Hematopoietic multipotent progenitor cell treated with erythropoietin and hydrocortisone succinate and interleukin-3 and kit ligand, for 17 days (in vitro differentiated cells): ENCODE measurements around the gene GALR2.
A peak's percentile ranks its signal among the peaks of the same experiment; 100 is the strongest.
"Not testable (repeated sequence)": the region's sequence is repeated elsewhere in the genome, so short reads cannot be mapped to it uniquely, and the experiment has no call there.

ENCODE experiments used
- DNase-seq: peaks from one replicate; pipeline ENCODE4 v3.0.0-alpha.2; 2015; ENCODE audit warnings: low spot score

The GALR2 gene

DNA sequence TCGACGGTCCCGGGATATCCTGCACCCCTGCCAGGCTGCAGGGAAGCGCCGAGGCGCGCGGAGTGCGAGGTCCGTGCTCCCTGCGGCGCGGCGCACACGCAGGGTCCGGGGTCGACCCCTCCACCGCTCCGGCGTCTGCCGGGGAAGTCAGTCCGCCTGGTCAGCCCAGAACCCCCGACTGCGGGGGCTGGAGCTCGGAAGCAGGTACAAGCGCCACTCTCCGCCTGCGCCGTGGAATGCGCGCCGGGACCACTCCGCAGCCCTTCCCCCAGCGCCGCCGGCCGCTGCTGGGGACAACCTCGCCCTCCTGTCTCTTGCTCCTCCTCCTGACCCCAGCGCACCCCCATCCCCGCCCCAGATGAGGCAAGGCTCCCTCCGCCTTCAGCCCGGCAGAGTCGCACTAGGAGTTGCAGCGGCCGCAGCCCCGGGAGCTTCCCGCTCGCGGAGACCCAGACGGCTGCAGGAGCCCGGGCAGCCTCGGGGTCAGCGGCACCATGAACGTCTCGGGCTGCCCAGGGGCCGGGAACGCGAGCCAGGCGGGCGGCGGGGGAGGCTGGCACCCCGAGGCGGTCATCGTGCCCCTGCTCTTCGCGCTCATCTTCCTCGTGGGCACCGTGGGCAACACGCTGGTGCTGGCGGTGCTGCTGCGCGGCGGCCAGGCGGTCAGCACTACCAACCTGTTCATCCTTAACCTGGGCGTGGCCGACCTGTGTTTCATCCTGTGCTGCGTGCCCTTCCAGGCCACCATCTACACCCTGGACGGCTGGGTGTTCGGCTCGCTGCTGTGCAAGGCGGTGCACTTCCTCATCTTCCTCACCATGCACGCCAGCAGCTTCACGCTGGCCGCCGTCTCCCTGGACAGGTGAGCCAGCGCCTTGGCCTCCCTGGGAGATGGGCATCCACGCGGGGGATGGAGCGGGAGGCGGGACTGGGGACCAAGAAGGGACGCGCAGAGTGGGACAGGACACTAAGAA, at the start of gene GALR2:
TSS of gene GALR2 (plus strand) at position 392 of the 974 bp plus-strand sequence. CDS start at position 495, 103 bp downstream.
- no peak for DNase-seq

DNA sequence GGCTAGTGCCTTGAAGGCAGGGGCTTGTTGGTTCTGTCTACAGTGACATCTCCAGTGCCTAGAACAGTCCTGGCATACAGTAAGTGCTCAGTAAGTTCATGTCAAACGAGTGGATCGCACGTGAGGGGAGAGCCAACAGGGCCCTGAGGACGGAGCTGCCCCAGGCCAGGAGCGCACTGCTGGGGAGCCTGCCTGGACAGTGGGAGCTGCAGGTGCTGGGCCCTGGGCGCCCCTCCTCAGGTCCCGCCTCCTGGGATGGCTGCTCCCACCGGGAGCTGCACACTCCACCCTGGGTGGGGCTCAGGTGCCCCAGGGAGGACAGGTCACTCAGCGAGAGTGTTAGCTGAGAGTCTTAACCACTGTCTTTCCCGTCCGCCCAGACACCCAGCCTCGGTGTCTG, 49.3 kb upstream of the GALR2 start:
- no peak for DNase-seq

- no peak for DNase-seq
Observed at GRCh38 chr17:76026714-76027158, 47.8 kb upstream of the GALR2 start.

DNA sequence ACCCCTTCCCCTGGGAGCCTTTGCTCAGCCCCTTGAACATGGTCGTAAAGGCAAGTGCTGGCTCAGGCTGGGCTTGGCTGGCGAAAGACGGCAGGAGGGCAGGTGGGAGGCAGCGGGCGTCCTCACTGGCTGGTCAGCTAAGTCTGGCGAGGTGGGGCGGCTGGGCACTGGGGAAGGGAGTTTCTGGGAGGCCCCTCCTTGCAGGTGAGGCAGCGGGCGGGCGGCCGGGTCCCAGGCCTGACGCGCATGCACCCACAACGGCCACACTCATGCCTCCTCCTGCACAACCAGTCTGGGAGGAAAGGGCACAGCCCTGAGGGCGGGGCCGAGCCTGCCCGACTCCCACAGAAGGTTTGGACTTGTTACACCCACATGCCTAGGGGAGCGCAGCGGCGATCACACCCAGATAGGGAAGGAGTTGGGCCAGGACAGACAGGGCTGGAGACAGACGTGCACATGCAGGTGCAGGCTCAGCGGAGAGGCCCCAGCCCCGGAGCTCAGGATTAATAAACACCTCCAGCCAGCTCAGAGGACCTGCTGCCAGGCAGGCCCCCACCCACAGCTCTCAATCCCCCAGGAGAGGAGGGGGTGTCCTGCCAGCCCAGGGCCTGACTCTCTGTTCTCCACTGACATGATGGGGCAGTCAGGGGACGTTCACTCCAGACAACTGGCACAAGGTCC, 47.3 kb upstream of the GALR2 start, which contains the start of gene EVPL:
TSS of gene EVPL (minus strand) at position 148 of the 681 bp plus-strand sequence. CDS start at position 40, 108 bp downstream.
- DNase-seq, result peak; percentile 79

DNA sequence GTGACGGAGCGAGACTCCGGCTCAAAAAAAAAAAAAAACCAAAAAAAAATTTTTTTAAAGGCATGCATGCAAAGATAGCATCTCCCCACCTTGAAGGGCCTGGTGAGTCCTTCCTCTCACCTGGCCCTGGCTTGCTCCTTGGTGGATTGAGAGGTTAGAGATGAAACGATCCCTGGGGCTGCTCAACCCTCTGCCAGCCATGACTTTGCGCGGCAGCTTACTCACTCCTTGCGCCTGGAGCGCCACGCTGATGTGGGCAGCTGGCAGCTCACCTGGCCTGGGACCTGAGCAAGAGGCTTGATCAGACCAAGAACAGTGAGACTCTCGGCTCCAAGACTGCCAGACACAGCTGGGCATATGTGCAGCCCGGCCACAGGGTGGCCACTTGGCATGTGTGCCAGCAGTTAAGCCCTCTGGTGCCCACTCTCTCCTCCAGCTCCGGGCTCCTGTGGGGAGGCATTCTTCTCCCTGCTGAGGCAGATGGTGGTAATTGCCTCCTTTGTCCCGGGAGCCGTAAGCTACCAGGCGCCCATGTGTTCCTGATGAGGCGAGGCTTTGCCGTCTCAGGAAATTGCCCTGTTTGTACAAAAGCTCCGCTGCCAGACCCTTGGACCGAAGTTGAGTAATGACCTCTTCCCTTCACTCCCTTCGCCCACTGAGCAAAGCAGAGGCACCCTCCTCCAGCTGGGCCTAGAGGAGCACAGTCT, 42.4 kb upstream of the GALR2 start:
- DNase-seq, result no peak

GRCh38 chr17:76032780-76033108, 41.8 kb upstream of the GALR2 start:
- DNase-seq, result no peak

GRCh38 chr17:76033139-76033538, 41.4 kb upstream of the GALR2 start:
- DNase-seq, result no peak

DNA sequence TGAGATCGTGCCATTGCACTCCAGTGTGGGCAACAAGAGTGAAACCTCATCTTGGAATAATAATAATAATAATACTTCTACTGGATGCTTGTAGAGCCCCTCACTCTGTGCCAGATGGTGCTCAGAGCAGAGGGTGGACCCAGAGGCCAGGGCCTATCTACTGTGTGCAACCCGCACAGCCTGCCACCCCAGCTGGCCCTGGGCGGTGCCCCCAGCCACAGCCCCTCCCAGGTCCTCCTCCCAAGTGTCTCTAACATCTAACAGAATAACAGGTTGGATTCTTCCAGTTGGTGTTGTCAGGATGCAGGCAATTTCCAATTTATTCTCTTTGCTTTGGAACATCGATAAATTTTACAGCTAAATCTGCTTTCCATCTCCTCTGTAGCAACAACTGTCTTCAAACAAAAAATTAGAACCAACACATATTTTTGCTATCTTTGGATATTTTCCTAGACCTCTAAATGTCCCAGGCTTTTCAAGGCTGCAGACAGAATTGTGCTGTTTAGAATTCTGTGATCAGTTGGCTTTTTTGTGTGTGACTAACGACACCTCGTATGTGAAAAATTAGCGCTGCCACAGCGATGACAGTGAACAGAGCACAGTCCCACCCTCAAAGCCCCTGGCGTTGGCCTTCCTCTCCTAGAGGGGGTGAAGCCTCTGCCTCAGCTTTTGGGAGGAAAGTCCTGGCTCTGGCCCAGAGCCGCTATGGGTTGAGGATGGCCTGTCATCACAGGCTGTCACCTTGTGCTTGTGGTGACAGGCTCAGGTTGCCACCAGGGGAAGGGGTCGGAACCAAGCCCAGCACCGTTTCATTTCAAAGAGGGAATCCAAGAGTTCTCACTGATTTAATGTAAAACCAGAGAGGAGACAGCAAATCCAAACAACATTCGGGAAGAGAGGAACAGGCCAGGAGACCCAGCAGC, 39.9 kb upstream of the GALR2 start:
- peak; percentile 83 for DNase-seq

DNA sequence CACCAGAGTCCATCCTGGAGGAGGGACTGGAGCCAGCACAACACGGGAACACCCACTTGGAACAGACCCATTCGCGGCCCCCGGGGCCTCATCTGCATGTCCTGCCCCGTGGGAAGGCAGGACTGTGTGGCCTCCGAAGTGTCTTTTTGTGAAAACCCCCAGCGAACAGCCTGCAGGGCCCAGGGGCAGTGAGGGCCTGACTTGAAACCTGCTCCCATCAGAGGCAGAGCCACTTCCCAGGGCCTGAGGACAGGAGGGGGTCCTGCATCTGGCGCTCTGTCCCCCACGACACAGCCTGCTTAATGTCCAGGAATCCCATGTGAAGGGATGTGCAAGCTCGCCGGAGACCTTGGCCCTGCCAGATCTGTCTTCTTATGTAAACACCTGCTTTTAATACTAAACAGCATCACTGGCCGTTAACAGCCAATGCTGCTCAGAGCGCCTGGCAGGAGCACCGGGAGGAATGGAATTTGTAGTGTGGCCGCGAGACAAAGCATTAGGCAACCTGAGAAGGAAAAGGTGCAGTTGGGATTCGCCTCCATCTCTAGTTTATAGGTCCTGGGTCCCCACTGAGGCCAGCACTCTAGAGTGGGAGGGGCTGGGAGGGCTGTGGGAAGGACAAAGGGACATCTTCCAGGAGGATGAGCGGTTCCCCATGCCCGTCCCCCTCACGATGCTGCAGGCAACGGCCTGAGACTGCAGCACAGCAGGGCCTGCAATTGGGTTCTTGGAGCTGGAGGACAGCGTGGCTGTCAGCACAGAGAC, 37.9 kb upstream of the GALR2 start:
- DNase-seq, result no peak

GRCh38 chr17:76038050-76038449, 36.5 kb upstream of the GALR2 start:
- no peak for DNase-seq

DNA sequence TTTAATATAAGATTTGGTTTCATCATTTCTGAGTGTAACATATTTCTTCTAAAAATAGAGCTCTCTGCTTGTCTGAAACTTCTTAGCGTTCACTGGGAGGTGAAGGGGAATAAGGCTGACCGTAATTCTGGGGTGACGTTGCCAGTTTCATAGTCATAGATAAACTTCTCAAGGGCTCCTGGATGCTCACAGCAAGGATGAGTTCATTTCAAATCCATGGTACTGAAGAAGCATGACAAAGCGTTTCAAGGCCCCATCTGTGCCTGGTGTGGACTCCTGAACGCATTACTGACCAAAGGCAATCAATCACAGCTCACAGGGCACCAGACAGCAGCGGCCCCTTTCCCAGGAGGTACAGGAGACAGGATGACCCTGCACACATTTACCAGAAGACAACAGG, 35.5 kb upstream of the GALR2 start:
- DNase-seq, result no peak

DNA sequence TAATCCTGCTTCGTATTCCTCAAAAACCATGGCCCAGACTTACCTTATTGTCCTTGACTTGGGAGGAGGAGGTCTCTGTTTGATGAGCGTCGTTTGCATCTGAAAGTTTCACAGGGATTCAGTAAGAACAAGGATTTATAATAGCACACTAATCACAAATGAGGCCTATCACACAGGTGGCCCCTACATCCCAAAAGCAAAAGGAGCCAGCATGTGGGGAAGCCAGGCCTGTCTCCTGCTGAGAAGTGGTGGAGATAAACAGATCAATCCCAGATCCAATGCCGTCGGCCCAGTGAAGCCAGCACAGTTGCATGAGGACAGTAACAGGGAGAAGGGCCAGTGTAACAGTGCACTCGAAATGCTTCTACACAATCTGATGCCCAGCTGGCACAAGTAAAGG, 34.2 kb upstream of the GALR2 start:
- no peak for DNase-seq

DNA sequence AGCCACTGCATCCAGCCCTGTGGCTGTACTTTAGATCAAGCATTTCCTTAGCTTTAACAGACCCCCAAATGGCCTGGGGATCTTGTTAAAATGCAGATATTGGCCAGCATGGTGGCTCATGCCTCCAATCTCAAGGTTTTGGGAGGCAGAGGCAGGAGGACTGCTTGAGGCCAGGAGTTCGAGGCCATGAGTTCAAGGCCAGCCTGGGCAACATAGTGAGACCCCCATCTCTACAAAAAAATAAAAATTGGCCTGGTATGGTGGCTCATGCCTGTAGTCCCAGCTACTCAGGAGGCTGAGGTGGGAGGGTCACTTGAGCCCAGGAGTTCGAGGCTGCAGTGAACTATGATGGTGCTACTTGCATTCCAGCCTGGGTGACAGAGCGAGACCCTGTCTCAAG, 31.7 kb upstream of the GALR2 start:
- DNase-seq, result not testable (repeated sequence)

GRCh38 chr17:76044475-76045007, 30.0 kb upstream of the GALR2 start:
- DNase-seq, result not testable (repeated sequence)

DNA sequence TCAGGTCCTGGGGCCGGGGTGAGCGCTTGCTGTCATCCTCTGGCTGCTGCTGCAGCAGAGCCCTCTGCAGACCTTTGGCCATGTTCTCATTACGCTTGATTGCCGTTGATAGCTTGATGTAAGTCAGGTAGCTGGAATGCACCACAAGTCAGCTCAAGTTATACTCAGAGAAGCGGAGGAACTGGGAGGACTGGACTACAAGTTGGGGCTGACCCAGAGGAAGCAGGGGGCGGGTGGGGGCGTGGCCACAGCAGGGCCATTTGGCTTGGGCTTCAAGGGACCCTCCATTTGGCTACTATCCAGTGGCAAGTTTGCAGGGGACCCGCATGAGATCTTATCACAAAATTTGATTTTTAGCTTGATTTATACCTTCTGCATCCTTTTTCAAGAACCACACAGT, 28.5 kb upstream of the GALR2 start:
- DNase-seq, result no peak

DNA sequence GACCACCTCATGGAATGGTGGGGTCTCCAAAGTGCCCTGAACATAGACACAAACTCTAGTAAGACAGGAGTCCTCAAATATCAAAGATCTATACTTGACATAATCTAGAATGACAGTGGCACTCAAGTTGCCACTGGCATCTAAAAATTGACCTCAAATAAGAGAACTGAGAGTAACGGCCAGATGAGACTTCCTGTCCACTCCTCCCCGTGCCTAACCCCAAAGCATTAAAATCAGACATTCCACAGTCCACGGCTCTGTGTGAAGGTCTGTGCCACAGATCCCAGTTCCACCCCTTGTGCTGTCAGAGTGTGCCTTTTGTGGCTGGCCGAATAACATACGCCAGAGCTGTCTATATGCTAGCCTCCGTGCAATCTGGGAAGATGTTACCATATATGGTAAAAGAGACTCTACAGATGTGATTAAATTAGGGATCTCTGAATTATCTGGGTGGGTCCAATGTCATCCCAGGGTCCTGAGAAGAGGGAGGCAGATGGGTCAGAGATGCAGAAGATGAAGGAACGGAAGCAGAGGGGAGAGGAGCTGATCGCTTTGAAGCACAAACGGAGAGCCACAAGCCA, 26.5 kb upstream of the GALR2 start:
- no peak for DNase-seq

DNA sequence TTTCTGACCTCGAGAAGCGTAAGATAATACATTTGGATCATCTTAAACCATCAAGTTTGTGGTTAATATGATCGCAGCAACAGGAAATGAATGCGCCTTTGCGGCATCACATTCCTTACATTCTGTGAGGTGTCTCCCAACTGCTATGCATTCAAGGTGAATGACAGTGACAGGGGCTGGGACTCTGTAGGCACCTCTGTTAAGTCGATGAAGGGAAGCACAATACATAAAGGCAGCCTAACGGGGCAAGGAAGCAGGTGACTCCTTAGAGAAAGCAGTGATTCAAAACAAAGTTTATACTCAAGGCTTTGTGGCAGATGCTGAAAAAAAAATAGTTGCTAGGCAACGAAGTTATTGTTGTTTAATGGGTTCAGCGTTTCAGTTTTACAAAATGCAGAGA, 25.9 kb upstream of the GALR2 start:
- DNase-seq, result no peak

DNA sequence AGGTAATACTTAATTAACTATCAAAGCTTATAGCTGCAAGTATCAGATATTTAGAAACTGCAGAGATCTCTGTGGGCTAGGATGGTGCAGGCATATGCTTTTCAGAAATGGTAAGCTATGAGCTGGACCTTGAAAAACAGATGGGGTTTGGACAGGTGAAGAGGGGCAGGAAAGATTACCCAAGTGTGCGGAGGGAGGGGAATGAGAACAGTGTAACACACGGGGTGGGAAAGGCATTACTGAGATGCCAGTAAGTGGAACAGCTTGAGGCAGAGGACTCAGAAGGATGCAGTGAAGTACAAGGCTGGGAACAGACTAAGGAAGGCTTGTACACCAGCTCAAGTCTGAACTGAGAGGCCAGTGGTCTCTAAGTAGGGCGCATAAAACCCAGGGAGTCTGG, 25.3 kb upstream of the GALR2 start:
- no peak for DNase-seq

DNA sequence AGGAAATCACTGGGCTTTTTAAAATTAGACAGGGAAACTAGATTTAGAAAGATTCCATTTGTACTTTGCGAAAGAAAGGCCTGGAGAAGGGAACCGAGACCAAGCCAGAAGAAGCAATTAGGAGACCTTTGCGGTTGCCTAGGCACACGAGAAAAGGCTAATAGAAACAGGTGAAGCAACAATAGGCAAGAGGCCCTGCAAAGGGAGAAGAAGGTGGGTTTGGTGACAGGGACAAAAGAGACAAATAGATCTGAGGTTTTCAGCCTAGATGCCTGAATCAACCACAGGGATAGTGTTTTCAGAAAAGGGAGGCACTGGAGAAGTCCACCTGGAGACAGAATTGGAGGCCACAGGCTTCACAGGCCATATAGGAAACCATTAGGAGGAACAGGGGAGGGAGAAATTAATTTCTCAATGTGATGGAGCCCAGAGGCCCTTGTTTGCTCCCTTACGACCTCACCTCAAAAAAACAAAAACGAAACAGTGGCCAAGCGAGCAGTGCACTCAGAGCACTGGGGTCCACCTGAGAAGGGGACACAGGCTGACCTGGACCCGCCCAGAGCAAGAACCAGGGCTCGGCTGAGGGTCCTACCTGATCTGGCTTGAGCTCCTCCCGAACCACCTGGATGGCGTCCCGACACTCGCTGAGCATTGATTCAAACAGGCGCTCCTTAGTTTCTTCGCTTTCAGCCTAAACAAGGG, 24.6 kb upstream of the GALR2 start:
- DNase-seq, result no peak
